Stimulated activated CD4-positive, alpha-beta T cell treated with anti-CD3 and anti-CD28 coated beads, TNF-alpha, amount 100 ng/mL, for 24 hours (primary cell): ENCODE measurements around the gene FRAS1.
"Not testable (repeated sequence)": the region's sequence is repeated elsewhere in the genome, so short reads cannot be mapped to it uniquely, and the experiment has no call there.

Experiments used
- DNase-seq, 3 experiments: peaks; one replicate each; pipeline ENCODE4 v3.0.0-alpha.2; 2020; ENCODE audit warnings: low read depth in 3 of 3

The FRAS1 gene, protein sequence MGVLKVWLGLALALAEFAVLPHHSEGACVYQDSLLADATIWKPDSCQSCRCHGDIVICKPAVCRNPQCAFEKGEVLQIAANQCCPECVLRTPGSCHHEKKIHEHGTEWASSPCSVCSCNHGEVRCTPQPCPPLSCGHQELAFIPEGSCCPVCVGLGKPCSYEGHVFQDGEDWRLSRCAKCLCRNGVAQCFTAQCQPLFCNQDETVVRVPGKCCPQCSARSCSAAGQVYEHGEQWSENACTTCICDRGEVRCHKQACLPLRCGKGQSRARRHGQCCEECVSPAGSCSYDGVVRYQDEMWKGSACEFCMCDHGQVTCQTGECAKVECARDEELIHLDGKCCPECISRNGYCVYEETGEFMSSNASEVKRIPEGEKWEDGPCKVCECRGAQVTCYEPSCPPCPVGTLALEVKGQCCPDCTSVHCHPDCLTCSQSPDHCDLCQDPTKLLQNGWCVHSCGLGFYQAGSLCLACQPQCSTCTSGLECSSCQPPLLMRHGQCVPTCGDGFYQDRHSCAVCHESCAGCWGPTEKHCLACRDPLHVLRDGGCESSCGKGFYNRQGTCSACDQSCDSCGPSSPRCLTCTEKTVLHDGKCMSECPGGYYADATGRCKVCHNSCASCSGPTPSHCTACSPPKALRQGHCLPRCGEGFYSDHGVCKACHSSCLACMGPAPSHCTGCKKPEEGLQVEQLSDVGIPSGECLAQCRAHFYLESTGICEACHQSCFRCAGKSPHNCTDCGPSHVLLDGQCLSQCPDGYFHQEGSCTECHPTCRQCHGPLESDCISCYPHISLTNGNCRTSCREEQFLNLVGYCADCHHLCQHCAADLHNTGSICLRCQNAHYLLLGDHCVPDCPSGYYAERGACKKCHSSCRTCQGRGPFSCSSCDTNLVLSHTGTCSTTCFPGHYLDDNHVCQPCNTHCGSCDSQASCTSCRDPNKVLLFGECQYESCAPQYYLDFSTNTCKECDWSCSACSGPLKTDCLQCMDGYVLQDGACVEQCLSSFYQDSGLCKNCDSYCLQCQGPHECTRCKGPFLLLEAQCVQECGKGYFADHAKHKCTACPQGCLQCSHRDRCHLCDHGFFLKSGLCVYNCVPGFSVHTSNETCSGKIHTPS (N-terminal part only)

GRCh38 chr4:78057135-78057599, at the start of gene FRAS1:
Gene FRAS1 (plus strand): TSS chr4:78057323. CDS start chr4:78058010, 687 bp downstream.
- no peak for DNase-seq

GRCh38 chr4:78011003-78011402, 46.1 kb upstream of the FRAS1 start:
- DNase-seq, result not testable (repeated sequence)

- no peak for DNase-seq
These were observed 41.9 kb upstream of the FRAS1 start for GRCh38 chr4:78014889-78015886.

GRCh38 chr4:78018271-78019049, 38.7 kb upstream of the FRAS1 start:
- no peak for DNase-seq

GRCh38 chr4:78019414-78019813, 37.7 kb upstream of the FRAS1 start:
- DNase-seq, result no peak

- no peak for DNase-seq
These were observed 36.4 kb upstream of the FRAS1 start for GRCh38 chr4:78020677-78021076.

DNA sequence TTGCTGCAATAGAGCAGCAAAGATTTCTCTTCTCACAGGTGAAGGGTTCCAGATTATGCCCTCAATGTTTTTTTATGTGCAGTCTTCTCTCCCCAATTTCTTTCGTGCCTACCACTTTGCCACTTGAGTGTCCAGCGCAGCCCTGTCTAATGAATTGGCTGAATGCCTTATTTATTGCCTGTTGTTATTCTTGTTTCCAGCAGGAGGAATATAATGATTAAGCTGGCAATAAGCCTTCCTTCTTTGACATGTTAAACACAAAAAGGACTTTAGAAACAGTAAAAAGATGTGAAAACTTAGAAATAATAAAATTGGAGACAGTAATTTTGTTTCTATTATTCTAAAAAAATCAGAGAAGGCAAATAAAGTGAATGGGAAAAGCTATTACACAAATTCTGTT, 34.6 kb upstream of the FRAS1 start:
- no peak for DNase-seq

- DNase-seq, result no peak
These were observed 33.0 kb upstream of the FRAS1 start for GRCh38 chr4:78024085-78024484.

DNA sequence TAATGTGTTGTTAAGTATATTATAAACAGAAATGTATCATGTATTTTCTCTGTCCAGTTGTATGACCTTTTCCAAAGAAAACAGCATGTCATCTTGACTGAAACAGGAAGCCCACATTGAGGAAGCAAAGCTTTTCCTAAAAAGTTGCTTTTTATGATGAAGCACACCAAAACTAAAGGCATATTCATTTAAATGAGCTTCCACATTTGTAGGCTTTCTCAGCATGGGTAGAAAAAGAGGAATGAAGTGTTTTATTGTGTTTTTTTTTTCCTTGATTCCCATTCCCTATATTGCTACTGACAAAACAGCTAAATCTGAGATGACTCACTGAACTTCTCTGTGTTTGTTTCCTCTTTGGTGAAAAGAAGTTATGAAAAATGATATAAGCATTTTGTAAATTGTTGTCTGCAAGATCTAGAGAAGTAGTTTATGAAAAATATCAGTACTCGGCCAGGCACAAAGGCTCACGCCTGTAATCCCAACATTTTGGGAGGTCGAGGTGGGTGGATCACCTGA, 32.5 kb upstream of the FRAS1 start:
- DNase-seq, result no peak

- DNase-seq, result no peak
These were observed 25.6 kb upstream of the FRAS1 start for GRCh38 chr4:78031417-78031950.

DNA sequence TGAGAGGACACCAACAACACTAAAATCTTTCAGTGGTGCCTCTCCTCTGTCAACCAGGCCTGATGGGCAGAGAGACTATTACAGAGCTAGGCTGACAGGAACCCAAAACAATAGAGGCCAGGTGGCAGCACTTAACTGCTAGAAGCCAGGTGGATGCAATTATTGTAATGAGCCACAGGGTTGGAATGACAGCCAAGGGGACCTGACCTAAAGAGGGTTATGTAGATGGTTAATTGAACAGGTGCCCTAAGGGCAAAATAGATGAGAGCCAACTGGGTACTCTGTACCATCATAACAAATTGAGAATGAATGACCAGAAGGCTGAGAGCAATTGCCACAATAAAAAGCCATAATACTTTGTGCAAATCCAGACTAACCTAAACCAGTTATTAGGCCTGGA, 24.7 kb upstream of the FRAS1 start:
- no peak for DNase-seq

DNA sequence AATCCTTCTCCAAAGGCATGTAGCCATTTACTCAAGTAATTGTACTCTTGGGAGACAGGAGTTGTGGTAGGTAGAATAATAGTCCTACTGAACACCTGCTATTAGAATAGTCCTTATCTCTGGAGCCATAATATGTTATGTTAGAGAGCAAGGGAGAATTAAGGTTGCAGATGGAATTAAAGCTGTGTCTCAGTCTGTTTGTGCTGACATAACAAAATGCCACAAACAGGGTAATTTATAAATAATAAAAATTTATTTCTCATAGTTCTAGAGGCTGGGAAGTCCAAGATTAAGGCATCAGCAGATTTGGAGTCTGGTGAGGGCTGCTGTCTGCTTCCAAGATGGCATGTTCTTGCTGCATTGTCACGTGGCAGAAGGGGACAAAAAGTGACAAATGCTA, 24.2 kb upstream of the FRAS1 start:
- DNase-seq, result no peak

- no peak for DNase-seq
These were observed 23.3 kb upstream of the FRAS1 start for GRCh38 chr4:78033861-78034260.

GRCh38 chr4:78038704-78039103, 18.4 kb upstream of the FRAS1 start:
- no peak for DNase-seq

- DNase-seq, result no peak
These were observed 17.4 kb upstream of the FRAS1 start for GRCh38 chr4:78039678-78040077.

DNA sequence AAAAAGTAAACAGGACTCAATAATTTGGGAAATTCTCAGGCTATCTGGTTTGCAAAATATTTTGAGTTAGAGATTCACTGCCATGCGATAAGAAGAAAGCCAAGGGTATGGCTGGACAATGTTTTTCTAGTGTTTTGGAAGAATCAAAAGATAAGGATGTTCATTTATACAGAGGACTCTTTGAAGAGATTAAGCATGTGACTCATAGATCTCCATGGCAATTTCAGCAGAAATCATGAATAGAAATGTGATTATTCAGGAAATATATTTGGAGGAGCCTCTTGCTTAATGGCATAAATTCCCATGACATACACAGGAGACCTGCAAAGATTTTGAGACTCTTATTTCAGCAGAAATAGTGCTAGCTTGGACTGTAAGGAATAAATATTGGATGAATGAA, 16.7 kb upstream of the FRAS1 start:
- DNase-seq, result no peak

DNA sequence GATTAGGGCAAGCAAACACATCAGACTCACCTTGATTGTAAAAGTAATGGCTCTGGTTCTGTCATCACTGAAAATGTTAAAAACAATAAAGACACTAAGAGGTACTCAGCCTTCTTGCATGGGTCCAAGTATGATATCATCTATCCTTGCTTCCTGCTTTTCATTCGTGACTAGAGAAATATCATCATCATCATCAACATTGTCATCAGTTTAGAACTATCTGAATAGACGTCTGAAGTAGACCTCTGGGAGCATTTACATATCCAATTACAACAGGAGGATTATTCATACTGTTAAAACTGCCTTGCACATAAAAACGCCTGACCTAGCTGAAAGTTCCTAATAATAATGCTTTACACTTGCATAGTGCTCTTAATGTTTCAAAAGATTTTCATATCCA, 9.8 kb upstream of the FRAS1 start:
- DNase-seq, result no peak

DNA sequence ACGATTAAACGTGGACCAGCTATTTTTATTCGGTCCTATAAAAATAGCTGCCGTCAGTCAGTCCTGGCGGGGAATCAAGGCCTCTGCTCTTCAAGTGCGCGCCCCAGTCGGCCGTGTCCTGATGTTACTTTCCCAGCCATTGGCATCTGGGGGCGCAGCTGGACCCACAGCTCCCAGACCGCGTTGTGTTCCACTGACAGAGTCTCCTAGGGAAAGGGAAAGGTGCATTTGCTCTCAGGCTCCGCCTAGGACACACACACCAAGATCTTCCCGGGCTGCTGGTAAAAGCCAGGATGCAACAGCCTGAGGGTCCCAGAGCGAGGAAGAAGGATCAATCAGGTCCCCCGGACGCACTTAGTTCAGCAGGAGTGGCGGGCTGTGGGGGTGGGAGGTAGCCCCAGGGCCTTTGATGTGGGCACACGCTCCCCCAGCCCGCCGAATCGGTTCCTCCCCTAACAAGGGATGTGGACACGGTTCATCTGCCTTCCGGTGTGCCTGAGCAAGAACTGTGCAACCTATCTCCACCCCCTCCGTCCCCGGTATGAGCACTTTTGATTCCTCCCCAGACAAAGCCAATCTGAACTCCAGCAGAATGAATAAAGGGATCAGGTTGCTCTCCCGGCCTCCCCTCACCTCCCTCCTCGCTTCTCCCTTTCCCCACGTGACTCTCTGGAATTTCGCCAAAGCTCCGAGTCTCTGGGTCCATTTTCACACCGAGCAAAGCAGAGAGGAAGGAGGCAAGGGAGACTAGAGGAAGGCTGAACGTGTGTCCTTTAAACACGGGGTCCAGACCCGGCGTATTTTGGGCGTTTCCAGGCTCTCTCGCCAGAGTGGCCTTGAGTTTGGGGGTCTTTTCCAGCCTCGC, 626 bp upstream of the FRAS1 start:
- DNase-seq, result no peak
